Measurements from ENCODE around the gene CFAP251.
A peak's percentile ranks its signal among the peaks of the same experiment; 100 is the strongest.

CFAP251 gene

GRCh38 chr12:122006186-122006926, 88.0 kb downstream of the CFAP251 start:
- DNase-seq, result no peak

DNA sequence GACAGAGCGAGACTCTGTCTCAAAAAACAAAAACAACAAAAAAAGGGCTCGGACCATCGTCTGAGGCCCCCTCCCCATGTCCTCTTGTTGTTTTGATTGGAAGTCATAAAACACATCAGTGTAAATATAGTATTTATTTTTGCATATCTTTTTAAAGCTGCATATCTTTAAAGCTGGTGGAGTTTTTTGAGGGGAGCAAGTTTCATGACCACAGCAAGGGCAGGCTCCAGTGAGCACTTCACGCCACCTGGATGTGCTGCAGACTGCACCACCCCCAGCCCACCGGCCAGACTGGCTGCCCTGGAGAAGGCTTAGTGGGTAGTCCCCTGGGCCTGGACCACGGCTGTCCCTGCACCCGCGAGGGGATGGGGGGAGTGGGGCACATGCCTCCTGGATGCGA, 91.3 kb downstream of the CFAP251 start:
- DNase-seq, result no peak

DNA sequence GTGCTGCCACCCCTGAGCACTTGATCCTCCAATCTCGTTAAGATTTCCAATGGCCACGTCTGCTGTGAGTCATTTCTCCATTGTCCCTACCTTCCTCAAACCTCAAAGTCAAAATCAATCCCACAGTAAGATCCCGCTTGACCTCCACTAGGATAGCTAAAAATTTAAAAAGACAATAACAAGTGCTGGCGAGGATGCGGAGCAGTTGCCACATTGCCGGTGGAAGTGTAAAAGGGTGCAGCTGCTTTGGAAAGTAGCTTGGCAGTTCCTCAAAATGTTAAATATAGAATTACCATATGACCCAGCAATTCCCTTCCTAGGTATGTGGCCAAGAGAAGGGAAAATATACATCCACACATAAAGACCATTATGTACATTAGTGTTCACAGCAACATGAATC, 93.8 kb downstream of the CFAP251 start:
- DNase-seq, result no peak

DNA sequence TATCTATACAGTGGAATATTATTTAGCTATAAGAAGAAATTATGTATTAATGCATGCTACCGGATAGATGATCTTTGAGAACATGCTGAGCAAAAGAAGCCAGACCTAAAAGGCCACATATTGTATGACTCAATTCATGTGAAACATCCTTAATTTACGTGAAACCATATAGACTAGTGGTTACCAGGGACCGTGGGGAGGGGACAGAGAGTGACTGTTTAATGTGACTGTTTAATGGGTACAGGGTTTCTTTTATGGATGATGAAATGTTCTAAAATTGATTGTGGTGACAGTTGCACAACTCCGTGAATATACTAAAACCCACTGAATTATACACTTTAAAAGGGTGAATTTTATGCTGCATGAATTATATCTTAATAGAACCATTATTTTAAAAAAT, 94.7 kb downstream of the CFAP251 start:
- no peak for DNase-seq

GRCh38 chr12:122013791-122014590, 95.6 kb downstream of the CFAP251 start:
- DNase-seq, result no peak

DNA sequence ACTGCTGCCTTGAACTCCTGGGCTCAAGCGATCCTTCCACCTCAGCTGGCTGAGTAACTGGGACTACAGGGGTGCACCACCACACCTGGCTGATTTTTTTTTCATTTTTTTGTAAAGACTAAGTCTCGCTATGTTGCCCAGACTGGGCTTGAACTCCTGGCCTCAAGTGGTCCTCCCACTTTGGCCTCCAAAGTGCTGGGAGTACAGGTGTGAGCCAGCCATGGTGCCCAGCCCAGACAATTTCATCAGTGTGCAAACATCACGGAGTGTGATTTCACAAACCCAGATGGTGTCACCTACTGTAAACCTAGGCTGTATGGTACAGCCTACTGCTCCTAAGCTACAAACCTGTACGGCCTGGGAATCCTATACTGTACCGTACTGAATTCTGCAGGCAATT, 96.4 kb downstream of the CFAP251 start:
- DNase-seq, result no peak

DNA sequence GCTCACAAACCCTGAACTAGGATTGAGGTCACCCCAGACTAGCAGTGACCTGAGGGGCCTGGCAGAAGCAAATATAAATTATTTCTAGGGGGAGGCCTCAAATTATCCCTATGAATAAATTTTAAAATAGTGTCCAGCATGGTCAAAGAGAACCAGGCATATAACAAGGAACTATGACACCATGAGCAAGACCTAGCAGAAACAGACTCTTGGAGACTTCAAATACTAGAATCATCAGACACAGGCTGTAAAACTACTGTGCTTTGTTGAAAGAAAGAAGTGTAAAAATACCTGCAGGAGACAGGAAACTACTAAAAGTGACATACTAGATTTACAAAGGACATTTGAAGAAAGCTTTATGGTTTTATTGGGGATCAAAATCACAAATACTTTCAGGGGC, 100.1 kb downstream of the CFAP251 start:
- DNase-seq, result no peak

GRCh38 chr12:122018937-122019336, 100.5 kb downstream of the CFAP251 start:
- no peak for DNase-seq

DNA sequence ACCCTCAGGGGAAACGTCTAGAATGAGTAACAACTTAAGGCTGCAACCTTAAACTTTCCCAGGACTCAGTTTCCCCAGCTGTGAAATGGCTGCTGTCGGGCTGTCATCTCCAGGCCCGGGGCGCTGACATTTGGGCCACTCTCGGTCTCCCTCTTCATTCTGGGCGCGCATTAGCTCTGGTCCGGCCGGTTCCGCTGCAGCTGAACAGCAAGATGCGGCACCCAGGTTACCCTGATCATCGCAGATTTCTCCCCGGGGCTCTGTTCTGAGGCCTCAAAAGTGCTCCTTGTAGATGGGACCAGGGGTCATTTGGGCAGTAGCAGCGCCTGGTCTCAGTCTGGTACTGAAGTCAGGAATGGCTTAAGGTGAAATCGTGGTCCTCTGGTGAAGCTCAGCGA, 102.4 kb downstream of the CFAP251 start:
- DNase-seq, result peak; percentile 41

DNA sequence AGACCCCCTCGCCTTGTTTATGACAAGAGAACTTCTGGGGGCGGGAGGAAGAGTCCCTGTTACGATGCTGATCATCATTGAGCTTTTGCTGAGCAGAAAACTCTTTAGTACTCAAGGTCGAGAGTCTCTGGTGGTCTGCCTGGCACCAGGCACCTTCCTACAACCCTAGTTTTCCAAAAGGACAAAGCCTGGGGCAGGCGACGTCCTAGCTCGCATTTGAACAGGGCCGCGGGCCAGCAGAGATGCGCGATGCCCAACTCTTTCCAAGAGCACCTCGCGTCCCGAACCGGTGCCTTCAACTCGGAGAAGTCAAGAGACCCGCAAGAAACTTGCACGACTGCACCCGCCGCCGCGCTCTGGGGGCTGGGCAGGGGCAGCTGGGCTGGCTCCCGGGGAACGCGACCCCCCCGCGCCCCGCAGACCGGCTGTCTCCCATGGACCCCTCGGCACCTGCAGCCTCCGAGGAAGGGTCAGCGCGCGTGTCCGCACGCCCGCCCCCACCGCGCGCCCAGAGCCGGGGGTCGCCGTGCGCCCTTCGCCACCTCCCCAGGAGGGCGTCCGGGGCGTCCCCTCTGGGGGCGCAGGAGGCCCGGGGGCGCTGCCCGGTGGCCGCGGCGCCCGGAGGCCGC, 102.9 kb downstream of the CFAP251 start:
- DNase-seq, result peak; percentile 41

GRCh38 chr12:122021822-122022392, 103.5 kb downstream of the CFAP251 start, which contains the start of gene BCL7A:
Gene BCL7A (plus strand): TSS chr12:122021884. CDS start chr12:122022092, 208 bp downstream.
- DNase-seq, result no peak

GRCh38 chr12:122022393-122023338, 104.3 kb downstream of the CFAP251 start:
- no peak for DNase-seq

DNA sequence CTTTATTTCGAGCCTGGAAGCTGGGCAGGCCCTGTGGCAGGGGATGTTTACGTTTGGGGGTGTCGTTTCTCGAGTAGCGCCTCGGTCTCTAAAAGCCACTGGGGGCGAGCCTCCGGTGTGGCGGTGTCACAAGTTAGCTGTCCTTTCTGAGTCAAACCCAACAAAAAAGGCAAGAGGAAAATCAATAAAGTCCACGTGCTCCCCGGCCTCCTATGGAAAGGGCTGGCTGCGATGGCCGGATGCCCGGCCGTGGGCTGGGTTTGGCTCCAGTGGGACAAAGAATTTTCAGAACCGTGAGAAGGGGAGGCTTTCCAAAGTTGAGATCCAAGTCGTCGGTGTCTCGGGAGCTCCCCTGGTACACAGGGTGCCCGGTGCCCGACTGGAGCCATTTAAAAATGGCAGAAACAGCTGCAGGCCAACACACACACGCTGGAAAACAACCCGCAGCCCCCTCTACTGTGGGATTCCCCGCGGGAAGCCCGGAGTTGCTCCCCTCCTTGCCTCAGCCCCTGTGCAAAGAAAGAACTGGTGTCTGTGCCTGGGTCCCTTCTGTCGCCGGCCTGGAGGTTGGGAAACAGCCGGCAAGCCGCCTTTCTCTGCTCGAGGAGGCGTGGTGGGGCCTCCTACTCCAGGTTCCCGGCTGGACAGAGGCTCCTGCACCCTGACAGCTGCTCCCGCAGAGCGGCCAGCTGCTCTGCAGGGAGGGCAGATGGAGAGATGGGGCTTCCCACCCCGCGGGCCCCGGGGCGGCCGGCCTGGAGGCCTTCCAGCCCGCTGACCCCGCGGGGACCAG, 105.1 kb downstream of the CFAP251 start:
- DNase-seq, result peak; percentile 25

DNA sequence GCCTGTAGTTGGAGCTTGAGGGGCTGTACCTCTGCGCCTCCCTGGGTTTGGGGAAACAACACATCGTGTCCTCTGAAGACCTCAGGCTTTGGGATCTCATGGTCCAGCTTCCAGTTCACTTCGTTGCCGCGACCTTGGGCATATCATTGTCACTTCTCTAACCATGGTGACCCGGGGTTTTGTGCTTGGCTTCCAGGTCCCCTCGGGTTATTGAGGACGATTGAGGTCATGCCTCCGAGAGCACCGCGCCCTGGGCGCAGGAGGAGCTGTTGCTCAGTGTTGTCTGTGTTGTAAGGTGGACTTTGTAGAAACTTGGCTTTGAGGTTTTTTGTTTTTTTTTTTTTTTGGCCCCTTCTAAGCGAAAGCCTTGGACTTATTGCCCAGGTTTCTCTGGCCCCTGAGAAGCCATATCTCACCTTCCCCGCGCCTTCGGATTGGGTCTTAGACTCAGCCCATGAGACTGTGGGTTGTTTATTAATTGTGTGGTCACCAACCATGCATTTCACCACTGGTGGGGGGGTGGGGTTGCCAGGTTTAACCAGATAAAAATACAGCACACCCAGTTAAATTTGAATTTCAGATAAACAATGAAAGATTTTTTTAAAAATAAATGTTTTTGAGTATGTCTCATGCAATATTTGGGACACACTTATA, 105.9 kb downstream of the CFAP251 start:
- no peak for DNase-seq

DNA sequence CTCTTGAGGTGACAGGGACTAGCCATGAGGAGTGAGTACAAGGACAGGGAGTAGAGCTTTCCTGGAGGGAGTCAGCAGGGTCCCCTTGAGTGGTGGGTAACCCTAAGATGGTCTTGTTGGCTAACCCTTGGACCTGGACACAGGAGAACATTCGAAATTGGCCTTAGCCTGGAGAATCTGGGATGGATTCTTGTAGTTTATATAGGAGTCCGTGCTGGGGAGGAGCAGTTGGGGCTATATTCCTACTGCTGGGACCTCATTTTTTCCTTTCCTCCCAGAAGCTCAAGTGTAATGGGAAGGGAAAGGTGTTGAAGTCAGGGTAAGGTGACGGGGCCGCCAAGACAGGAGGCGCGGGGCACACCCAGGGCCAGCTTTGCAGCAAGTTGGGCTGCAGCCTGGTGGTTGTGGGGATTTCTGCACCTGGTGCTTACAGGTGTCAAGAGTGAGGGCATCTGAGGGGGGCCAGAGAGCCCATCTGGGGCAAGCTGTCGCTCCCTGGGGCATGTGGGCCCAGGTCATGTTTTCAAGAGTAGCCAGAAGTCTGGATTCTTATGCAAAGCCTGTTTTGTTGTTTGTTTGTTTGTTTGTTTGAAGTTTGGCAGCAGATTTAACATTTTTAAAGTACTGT, 108.4 kb downstream of the CFAP251 start:
- no peak for DNase-seq

DNA sequence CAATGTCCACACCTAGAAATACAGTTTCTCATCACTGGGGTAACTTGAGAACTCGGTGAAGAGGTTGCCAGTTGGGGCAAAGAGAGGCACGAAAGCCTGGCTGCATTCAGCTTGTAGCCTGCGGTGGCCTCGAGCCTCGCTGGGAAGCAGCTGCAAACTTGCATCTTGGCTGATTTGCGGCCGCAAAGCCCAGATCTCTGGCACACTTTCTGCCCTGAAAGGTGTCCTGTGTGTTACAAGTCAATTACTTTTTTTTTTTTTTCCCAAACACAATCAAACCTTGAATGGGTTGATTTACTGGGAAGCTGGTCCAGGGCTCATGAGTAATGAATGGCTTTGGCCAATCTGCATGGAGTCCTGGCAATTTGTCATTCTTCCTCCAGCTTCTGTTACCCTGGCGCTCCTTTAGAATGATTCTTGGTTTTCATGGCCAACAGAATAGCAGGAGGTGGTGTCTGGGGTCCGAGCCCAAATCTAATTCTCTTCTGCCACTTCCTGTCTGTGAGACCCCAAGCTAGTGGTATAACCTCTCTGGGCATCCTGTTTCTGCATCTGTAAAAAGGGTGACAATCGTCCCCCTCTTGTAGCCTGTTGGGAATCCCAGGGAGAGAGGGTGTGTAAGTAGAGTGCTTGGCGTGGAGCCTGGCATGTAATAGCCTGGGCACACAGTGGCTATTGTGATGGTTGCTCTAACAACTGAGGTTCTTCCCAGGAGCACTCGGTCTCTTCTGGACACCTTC, 109.9 kb downstream of the CFAP251 start:
- DNase-seq, result no peak

DNA sequence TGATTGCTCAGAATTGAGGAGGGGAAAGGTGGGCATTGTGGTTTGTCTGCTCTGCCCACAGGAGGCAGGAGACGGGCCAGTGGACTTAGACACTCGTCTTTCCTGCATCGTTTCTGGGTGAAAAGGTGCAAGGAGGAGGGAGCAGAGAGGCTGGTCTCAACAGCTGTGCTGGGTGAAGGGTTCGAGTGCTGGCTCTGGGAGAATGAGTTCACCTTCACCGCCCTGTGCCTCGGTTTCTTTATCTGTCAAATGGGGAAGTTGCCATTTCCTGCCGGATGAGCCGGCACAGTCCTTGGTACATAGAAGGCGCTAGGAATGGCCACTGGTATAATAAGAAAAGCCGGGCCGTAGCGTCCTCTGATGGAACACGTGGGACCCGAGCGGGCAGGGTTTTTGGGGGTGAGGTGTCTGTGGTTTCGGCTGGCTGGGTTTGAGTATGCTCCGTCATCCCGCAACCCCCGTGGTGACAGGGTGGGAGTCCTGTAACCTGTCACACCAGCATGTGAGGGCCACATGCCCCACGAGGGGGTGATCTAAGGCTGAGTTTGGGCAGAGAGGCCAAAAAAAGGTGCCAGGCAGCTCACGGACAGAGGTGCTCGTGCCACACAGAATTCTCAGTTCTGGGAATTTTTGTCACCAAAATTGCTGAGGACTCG, 110.6 kb downstream of the CFAP251 start:
- no peak for DNase-seq

DNA sequence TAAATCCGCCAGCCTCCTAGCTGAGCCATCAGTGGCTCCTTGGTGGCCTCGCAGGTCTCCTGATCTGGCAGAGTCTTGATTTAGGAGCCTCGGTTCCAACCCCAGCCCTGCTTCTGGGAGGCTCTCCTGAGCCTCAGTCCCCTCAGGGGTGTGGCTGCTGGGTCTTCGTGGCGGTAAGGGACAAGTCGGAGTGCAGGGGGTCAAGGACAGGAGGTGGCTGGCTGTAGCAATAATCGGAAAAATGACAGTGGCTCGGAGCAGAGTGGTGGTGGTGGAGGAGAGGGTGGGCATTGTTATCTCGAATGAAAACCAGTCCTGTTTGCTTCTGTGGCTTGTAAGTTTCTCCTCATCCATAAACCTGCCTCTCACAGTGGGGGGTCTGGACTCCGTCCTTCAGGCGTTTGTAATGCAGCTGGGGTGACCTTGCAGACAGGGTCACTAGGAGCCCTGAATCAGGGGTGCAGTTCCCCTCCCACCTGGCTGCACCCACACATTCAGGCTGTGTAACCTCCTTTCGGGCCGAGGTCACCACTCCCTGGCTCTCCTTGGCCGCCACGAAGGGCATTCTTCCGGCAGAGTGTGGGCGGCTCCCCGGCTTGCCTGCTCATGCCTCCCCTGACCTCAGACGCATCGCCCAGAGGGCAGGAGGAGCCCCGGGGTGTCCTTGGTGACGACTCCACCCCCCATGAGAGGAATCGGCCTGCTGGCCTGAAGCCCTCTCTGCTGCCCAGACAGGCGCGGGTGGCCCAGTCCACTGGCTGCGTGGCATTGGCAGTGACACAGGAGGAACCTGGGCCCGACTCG, 111.4 kb downstream of the CFAP251 start:
- no peak for DNase-seq

All from DMS79 treated with DMSO at 0.1 percent for 48 hours (cell line).